ENCODE results near the gene MSI2. TPM values are rescaled to one million over a fixed set of nuclear protein-coding genes. Genes with fewer than 3 reads are reported as not detected.

The MSI2 gene
- total RNA-seq, 2 donors from 2014 or later = 23.2 to 30.9 TPM

DNA sequence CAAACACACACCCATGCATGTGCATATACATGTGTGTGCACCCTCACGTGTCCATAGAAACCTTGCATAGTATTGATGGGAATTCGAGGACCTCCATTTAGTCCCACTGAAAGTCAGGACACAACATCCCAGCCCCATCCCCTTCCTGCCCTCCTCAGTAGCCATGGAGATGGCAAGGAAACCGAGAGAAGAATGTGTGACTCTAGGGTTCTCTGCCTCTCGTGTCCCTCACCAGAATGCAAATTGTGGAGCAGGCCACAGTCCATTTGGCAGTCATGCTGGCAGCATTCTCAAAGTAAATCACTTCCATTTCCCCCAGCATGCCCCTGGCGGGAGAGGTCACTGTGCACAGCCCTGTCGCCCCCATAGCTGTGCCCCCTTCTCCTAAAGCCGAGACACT is 141.1 kb downstream of the MSI2 start:
- DNase-seq (ENCODE audit: low spot score) = no peak
- intact Hi-C loops (cut with DNase I) = loop anchor here in 1 of 2 donors (10.0 kb wide), 1 partner anchor 267 kb away; no protein-coding TSS in a partner anchor

GRCh38 chr17:57399690-57400089 is 143.4 kb downstream of the MSI2 start:
- intact Hi-C loops (cut with DNase I) = loop anchor here in 1 of 2 donors (10.0 kb wide), 1 partner anchor 265 kb away; no protein-coding TSS in a partner anchor
- no peak for DNase-seq (ENCODE audit: low spot score)

DNA sequence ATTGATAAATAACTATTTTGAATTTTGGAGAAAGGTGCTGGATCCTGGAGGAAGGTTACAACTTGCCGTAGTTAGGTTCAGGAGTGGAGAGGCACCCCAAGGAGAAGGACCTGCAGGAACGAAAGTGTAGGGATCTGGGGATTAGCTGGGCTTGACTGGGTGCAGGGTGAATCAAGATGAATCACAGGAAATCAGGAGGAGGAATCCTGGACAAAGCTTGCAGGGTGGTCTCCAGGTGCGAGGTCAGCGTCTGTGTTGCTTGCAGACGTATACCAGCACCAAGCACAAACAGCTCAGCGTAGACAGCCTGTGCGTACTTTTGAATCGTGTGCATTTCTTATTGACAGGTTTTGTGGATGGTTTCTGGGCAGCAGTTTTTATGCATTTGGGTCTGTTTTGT is 144.3 kb downstream of the MSI2 start:
- intact Hi-C loops (cut with DNase I) = no loop called here
- DNase-seq (ENCODE audit: low spot score) = no peak

DNA sequence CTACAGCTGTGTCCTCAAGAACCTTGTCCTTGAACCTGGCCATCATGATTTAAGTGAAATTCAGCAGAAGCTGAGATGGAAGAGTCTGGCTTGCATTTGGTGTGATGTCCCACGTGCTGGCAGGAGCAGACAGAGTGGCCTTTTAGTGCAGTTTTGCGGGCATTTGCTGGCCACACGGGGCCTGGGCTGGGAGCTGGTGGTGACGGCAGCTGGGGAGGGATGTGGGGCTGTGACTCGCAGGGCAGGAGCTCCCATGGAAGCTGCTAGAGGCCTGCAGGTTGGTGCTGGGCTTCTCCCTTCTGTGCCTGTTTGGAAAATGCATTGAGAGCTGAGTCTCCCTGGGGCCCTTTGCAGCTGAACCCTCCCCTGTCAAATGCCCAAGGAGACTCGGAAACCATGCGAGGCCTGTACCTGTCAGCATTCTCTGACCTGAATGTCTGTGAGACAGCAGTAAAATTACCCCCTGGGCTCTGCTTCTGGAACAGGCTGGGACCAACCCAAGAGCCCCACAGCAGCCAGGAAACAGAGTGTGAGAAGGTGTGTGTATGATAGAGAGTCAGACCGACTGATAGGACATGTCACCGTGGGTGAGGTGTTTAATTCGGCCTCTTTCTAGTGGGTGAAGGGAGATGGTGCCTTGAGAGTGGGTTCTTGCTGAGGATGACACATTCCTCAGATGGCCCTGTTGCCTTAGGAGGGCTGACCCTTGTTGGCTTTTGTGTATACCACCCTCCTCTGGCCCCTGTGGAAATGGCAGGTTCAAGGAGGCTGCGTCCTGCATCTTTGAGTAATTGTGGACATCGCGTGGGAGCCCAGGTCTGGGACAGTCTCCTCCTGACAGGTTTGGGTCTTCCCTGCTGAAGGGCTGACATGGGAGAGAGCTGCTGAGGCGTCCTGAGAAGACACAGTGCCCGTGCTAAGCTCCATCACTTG is 145.5 kb downstream of the MSI2 start:
- intact Hi-C loops (cut with DNase I) = no loop called here
- no peak for DNase-seq (ENCODE audit: low spot score)

- intact Hi-C loops (cut with DNase I) = no loop called here
- no peak for DNase-seq (ENCODE audit: low spot score)
Observed at GRCh38 chr17:57402681-57403180, 146.4 kb downstream of the MSI2 start.

GRCh38 chr17:57403236-57403635 is 146.9 kb downstream of the MSI2 start:
- no peak for DNase-seq (ENCODE audit: low spot score)
- intact Hi-C loops (cut with DNase I) = no loop called here

DNA sequence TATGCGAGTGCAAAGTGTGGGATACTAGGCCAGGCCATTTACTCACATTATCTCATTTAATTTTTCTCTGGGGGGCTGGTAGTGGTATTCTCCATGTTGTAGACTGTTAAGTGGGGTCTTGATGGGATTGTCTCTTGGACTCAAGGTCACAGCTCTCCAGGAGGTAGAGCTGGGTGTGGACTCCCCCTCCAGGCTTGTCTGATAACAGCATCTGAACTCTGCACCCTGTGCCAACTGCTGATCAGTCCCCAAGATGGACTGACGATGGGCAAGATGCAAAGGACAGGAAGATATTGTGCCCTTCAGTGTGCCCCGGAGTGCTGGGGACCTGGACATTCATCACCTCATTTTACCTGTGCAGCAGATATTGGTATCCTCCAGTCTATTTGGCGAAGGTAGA is 147.8 kb downstream of the MSI2 start:
- DNase-seq (ENCODE audit: low spot score) = no peak
- intact Hi-C loops (cut with DNase I) = no loop called here

DNA sequence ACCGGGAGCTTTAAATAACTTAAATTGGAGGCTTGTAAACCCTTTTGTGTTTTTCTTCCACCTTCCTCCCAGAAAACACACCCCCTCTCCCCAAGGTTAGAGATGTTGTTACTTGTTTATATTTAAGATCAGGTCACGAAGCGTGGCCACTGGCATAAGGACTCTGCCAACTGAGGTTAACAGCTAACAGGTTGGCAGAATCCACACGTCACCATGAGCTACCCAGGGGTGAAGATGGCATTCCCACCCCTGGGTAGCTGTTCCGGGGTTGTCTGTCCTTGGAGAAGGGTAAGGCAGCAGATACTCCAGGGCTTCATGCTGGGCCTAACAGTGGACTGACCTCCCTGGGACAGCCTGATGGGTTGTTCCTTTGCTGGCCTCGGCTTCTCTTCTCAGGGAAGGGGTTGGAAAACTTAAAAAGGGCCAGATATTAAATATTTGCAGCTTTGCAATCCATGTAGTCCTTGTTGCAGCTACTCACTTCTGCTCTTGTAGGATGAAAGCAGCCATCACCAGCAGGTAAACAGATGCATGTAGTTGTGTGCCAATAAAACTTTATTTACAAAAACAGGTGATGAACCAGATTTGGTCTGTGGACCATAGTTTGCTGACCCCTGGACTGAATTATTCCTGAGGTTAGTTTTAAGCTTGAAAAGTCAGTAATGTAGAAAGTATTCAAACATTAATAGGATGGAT is 148.6 kb downstream of the MSI2 start:
- DNase-seq (ENCODE audit: low spot score) = no peak
- intact Hi-C loops (cut with DNase I) = no loop called here

DNA sequence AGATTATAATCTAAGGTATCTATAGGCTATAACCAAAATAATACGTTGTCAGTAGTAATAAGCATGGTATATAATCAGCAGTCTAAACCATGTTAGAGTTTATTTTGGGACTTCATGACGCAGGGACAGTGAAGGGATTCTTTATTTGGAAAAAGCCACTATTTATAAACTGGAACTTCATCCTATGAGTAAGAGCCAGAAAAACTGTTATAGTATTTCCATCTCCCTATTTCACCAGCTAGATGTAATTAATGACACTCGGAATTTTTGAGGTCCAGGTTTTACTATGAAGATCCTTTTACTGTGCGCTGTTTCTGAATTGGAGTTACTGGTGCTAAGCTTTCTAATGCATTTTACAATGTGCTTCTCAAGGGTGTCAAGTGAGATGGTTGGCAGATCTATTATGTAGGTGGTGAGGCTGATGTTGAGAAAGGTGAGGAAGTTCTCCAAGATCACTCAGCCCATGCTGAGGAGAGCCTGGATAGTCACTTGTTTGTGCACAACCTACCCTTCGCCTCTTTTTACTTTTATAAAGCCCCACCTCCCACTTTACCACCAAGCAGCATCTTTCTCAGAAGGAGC is 149.3 kb downstream of the MSI2 start:
- DNase-seq (ENCODE audit: low spot score) = no peak
- intact Hi-C loops (cut with DNase I) = no loop called here

DNA sequence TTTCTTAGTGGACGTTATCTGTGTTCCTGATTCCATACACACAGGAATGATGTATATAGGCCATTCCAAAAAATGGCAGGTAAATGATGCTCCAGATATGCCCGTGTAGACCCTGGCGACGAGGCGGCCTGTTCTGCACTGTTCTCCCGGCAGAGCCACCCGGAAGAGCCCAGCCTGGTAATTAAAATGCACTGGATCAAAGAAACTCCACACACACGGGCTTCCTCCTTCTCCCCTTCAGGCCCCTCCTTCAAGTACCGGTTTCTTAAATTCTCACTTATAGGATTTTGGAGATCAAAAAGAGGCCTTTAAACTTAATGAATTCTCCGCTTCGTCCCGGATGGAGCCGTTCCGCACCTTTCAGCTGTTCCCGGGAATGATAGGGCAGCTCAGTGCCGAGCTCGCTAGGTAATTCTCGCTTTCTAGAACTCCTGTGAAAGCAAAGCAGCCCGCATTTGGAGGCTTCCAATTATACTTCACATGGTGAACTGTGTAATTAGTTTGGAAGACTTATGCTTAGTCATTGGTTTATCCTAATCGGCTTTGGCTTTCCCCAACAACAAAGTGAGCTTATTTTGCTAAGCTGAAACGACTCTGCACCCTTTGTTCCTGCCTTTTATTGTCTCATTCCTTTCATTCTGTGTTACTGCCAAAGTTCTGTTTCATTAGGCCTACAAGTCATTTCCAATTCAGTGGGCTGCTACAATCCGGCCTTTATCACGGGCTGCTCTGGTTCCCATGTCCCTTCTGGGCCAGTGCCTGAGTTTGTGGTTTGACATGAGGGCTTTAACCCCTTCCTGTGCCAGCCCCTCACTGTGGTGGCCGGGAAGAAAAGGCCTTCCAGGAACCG is 150.0 kb downstream of the MSI2 start:
- no peak for DNase-seq (ENCODE audit: low spot score)
- intact Hi-C loops (cut with DNase I) = no loop called here

GRCh38 chr17:57406981-57407286 is 150.6 kb downstream of the MSI2 start:
- DNase-seq (ENCODE audit: low spot score) = no peak
- intact Hi-C loops (cut with DNase I) = no loop called here

GRCh38 chr17:57407287-57408070 is 151.2 kb downstream of the MSI2 start:
- DNase-seq (ENCODE audit: low spot score) = no peak
- intact Hi-C loops (cut with DNase I) = no loop called here

GRCh38 chr17:57408071-57408811 is 151.9 kb downstream of the MSI2 start:
- no peak for DNase-seq (ENCODE audit: low spot score)
- intact Hi-C loops (cut with DNase I) = no loop called here

GRCh38 chr17:57410169-57410568 is 153.8 kb downstream of the MSI2 start:
- intact Hi-C loops (cut with DNase I) = no loop called here
- DNase-seq (ENCODE audit: low spot score) = no peak

GRCh38 chr17:57412520-57413096 is 156.3 kb downstream of the MSI2 start:
- DNase-seq (ENCODE audit: low spot score) = no peak
- intact Hi-C loops (cut with DNase I) = no loop called here

DNA sequence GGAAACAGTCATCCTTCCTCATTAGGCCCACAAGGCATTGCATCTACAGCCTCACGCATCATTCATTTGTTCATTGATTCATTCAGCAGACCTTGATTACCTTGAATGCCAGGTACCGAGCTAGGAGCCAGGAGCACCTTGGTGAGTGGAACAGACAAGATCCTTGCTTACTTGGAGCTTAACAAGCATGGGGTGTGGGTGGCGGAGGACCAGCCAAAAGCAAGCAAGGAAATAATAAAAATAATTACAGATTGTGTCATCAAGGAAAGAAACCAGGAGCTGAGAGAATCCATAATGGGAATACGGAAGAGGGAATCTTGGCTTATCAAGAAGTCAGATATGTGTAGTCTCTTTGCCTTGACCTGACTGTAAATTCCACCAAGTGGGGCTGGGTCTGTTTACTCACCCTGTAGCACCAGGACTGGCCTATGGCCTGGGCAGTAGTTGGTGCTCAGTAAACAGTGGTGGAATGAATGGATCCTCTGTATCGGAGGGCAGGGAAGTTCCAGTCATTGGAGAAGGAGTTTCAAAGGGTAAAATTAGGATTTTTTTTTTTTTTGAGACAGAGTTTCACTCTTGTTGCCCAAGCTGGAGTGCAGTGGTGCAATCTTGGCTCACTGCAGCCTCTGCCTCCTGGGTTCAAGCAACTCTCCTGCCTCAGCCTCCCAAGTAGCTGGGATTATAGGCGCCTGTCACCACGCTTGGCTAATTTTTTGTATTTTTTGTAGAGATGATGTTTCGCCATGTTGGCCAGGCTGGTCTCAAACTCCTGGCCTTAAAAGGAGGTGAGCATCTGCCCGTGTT is 157.7 kb downstream of the MSI2 start:
- intact Hi-C loops (cut with DNase I) = no loop called here
- DNase-seq (ENCODE audit: low spot score) = no peak

DNA sequence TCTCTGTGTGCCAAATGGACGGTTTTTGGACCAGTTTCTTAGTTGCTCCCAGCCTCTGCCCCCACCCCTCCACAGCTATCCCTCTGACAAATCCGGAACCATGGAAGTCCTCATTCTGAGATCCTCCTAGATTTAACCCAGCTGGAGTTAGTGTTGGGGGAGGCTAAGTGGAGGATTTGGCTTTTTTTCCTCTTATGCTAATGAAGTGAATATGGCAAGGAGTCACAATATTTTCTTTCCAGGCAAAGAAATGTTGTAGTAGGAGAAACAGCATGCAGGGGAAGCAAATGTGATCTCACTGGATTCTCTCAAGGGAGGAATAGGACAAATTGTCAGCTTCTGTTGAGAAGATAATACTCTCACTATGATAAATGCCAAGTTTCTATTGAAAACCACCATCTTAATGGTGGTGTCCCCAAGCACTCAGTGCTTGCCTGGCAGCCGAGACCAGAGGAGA is 159.5 kb downstream of the MSI2 start:
- intact Hi-C loops (cut with DNase I) = no loop called here
- no peak for DNase-seq (ENCODE audit: low spot score)
